Measurements from ENCODE around the gene KIR2DL1.
"Not testable (repeated sequence)": the region's sequence is repeated elsewhere in the genome, so short reads cannot be mapped to it uniquely, and the experiment has no call there.

GRCh38 chr19:54770511-54770910 lies 918 bp downstream of the KIR2DL1 start:
- TF ChIP-seq RAD21 (CRISPR knock-in tag; conservative IDR thresholded peaks at IDR 0.05 in 1 of 2, IDR thresholded peaks at IDR 0.05 in 1 of 2); MTA3 (IDR thresholded peaks at IDR 0.05; ENCODE audit: borderline replicate concordance); CTCF (IDR thresholded peaks at IDR 0.05 in 2 of 3, conservative IDR thresholded peaks at IDR 0.05 in 1 of 3; ENCODE audit: insufficient read depth in 2 of 3, low read depth in 1 of 3, low read length in 3 of 3); ZFX (CRISPR knock-in tag; IDR thresholded peaks at IDR 0.05); SIN3B (IDR thresholded peaks at IDR 0.05; ENCODE audit: low read depth); CHD4 (IDR thresholded peaks at IDR 0.05; ENCODE audit: insufficient read depth, insufficient replicate concordance, low read depth, low read length, poor library complexity, severe bottlenecking); ZNF121 (CRISPR knock-in tag; conservative IDR thresholded peaks at IDR 0.05); ZNF589 (CRISPR knock-in tag; IDR thresholded peaks at IDR 0.05; ENCODE audit: low read depth); POLR2B (IDR thresholded peaks at IDR 0.05; ENCODE audit: low read depth, partially characterized antibody); SRSF1 (IDR thresholded peaks at IDR 0.05; ENCODE audit: low read depth, low read length); GTF2F1 (IDR thresholded peaks at IDR 0.05; ENCODE audit: low read depth, low read length); SREBF2 (CRISPR knock-in tag; IDR thresholded peaks at IDR 0.05): not testable (repeated sequence)

Data from K562 (cell line).